Measurements from ENCODE around the gene DYRK1B.

DYRK1B gene

DNA sequence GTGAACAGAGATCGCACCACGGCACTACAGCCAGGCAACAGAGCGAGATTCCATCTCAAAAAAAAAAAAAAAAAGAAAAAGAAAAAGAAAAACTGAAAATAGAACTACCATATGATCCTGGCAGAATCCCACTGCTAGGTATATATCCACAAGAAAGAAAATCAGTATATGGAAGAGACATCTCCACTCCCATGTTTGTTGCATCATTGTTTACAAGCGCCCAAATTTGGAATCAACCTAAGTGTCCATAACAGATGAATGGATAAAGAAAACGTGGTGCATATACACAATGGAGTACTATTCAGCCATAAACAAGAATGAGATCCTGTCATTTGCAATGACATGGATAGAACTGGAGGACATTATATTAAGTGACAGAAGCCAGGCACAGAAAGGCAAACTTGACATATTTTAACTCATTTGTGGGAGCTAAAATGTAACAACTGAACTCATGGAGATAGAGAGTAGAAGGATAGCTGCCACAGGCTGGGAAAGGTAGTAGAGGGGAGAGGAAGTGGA, 26.1 kb downstream of the DYRK1B start:
- no peak for DNase-seq

DNA sequence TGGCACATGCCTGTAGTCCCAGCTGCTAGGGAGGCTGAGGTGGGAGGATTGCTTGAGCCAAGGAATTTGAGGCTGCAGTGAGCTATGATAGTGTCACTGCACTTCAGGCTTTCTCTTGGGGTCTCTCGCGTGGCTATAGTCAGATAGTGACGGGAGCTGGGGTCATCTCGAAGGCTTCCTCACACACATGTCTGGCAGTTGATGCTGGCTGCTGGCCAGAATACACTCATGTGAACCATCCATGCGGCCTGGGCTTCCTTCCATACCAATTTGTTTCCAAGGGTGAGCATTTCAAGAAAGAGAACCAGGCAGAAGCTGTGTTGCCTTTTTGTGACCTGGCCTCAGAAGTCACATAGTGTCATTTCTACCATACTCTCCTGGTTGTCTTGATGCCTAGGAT, 28.9 kb downstream of the DYRK1B start:
- DNase-seq: no peak

DNA sequence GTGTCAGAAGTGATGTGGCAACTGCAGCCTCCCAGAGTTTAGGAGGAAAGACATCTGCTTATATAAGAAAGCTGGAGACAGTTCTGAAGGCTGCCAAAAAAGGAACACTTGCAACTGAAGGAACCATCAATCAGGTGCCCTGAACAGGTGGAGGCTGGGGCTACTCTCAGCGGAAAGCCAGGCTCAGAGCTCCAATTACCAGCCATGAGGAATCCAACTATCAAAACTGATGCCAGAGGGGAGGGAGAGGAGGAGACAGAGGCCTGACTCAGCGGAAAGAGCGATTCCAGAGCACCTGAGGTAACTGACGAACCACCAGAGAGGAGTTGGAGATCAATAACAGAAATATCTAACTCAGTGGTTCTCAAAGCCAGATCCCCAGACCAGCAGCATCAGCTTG, 31.0 kb downstream of the DYRK1B start:
- DNase-seq: no peak

DNA sequence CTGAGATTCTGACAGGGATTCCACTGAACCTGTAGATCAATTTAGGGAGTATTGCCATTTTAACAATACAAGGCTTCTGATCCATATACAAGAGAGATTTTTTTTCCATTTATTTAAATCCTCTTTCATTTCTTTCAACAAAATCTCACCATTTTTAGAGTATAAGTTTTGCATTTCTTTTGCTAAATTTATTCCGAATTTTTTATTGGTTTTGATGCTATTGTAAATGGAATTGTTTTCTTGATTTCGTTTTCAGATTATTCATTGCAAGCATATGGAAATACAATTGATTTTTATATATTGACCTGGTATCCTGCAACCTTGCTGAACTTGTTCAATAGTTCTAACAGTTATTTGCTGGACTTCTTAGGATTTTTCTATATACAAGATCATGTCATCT, 36.9 kb downstream of the DYRK1B start:
- DNase-seq: no peak

DNA sequence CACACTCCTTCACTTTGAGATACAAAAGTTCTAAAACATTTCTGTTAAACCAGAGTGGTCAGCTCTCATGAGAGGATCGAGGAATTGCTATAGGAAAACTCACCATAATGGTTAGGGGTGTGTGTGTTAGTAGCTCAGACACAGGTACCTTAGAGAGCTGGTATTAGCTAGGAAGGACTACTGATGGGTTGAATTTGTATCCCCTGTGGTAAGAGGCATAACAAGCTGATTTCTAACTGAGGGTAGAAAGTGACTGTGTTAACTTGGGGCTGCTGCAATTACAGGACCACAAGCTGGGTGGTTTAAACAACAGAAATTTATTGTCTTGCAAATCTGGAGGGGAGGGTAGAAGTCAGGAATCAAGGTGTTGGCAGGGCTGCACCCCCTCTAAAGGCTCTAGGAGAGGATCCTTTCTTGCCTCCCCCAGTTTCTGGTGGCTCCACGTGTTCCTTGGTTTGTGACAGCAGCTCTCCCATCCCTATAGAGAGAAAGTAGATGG, 37.9 kb downstream of the DYRK1B start:
- no peak for DNase-seq

DNA sequence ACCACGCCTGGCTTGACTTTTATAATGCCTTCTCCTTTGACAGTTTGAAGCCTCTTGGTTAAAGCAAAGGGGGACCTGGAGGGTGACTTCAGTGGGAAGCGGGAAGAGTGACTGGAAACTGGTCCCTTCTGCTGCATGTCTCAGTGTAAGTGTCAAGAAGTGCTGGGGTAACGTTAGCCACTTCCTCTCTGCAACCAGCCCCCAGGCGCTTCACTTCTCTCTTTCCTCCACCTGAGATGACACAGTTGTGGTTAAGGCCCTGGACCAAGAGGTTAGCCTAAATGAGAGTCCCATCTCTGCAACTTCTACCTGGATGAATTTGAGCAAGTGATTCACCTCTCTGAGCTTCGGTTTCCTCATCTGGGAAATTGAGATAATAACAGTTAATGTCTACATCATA, 39.0 kb downstream of the DYRK1B start:
- no peak for DNase-seq

DNA sequence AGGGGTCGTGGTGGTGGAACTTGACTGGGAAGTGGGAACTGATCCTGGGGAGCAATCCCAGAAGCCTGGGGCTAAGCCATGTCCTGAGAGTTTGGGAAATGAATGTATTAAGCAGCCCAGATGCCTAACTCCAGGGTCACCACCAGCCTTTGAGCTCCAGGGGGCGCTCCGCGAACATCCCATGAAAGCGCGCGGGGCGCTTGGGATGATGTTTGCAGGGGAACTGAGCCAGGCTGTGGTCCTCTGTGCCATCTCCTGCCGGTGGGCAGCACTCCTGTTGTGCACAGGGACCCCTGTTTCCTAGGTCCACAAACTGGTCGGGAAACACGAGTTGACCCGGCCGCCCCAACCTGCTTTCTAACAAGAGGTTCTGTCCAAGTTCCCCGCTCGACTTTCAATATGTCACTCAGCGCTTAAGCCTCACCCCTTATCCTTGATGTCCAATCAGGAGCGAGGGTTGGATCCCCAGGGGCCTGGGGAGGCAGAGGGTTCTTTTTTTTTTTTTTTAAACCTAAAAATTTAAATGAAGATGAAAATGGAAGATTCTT, 40.9 kb downstream of the DYRK1B start:
- peak; percentile 84 for DNase-seq

DNA sequence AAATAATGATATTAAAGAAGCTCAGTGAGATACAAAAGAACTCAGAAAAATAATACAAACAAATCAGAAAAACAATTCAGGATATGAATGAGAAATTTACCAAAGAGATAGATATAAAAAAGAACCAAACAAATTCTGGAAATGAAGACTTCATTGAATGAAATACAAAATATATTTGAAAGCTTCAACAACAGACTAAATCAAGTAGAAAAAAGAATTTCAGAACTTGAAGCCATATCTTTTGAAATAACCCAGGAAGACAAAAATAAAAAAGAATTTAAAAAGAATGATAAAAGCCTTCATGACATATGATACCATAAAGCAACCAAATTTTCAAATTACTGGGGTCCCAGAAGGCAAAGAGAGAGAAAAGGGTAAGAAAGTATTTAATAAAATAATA, 45.7 kb downstream of the DYRK1B start:
- no peak for DNase-seq

DNA sequence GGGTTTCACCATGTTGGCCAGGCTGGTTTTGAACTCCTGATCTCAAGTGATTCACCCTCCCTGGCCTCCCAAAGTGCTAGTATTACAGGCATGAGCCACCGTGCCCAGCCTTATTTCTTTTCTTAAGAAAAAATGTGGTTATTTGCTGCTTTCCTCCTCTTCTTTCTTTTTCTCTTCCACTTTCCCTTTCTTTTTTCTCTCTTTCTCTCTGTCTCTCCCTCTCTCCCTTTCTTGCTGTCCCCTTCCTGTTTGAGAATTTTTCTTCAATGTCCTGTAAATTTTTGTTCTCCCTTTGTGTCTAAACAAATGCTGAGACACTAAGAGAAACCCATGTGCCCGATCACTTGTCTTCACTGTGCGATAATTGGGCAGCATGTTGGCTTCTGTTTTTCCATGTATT, 53.1 kb downstream of the DYRK1B start:
- DNase-seq: no peak

DNA sequence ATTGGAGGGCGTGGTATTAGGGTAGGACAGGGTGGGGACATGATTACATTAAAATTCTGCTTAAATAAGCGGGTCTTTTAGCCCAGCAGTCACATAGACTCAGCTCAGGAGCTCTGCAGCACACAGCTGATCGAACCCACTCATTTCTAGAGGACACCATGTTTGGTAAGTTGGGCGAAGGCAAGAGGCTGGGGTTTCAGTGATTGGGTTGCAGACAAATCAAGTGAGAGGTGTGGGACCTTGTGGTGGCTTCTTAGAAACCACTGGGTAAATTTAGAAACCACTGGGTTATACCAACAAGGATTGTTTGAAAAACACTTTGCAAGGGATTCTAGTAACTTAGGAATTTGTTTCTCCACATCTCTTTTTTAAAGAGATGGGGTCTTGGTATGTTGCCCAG, 55.2 kb downstream of the DYRK1B start, which contains the start of gene LEUTX:
LEUTX (plus strand) TSS at position 92 of the 400 bp plus-strand sequence; CDS start at position 159, 67 bp downstream.
- DNase-seq: no peak

Data from left hindlimb (tissue), 1 donor.